ENCODE data around the gene HABP4.
"Not testable (repeated sequence)": the region's sequence is repeated elsewhere in the genome, so short reads cannot be mapped to it uniquely, and the experiment has no call there.

- not testable (repeated sequence) for TF ChIP-seq POLR2A, CTCF (IDR thresholded peaks at IDR 0.05)
Observed at GRCh38 chr9:96503374-96503748, 53.4 kb downstream of the HABP4 start.
